ENCODE data around the gene NME2. TPM values are rescaled to one million over a fixed set of nuclear protein-coding genes. Genes with fewer than 3 reads are reported as not detected.

Gene NME2
- polyA plus RNA-seq, 1 donor from 2014 or later: 127 TPM

Other genes with a start within 250 kb of the NME2 start
- 189 and 201 TPM in 2 replicates for gene SPAG9, start 45.5 kb upstream of the NME2 start, polyA plus RNA-seq
- 224 and 262 TPM in 2 replicates for gene NME1, start 12.9 kb upstream of the NME2 start, polyA plus RNA-seq
- gene MBTD1, start 93.6 kb downstream of the NME2 start, polyA plus RNA-seq: 59.7 and 70.0 TPM in 2 replicates
- 41.6 and 52.1 TPM in 2 replicates for gene UTP18, start 94.1 kb downstream of the NME2 start, polyA plus RNA-seq

Measured in neural cell (in vitro differentiated cells).